Activated CD4-positive, alpha-beta T cell treated with anti-CD3 and anti-CD28 coated beads for 36 hours (primary cell): ENCODE results near the gene KREMEN2. TPM values are rescaled to one million over a fixed set of nuclear protein-coding genes. Genes with fewer than 3 reads are reported as not detected.

ENCODE experiments used
- ATAC-seq: fragments of 200-7000 bp; cut with Tn5 transposase; one replicate; pipeline ENCODE4 v1.10.0; 2021; ENCODE audit warnings: mild to moderate bottlenecking, moderate library complexity
- CTCF ChIA-PET: fragments of 350-600 bp; sonication (Branson Sonifier 250); formaldehyde crosslinking; loops from one replicate; lab custom pipeline; 2021; ENCODE audit warnings: antibody characterized with exemption; lab: Charles Lee
- POLR2A ChIA-PET: fragments of 350-600 bp; sonication (Branson Sonifier 250); formaldehyde crosslinking; loops from one replicate; lab custom pipeline; 2021; ENCODE audit warnings: antibody characterized with exemption, inconsistent platforms; lab: Charles Lee
- DNase-seq: peaks from one replicate; pipeline ENCODE4 v3.0.0-alpha.2; 2020
- H3K27ac Mint-ChIP-seq: one replicate; pipeline ENCODE4 v1.8.0; 2021; ENCODE audit warnings: mixed read lengths
- H3K27me3 Mint-ChIP-seq: one replicate; pipeline ENCODE4 v1.8.0; 2021; ENCODE audit warnings: mixed read lengths
- H3K36me3 Mint-ChIP-seq: one replicate; pipeline ENCODE4 v1.8.0; 2021; ENCODE audit warnings: low read depth, mixed read lengths
- H3K4me1 Mint-ChIP-seq: one replicate; pipeline ENCODE4 v1.8.0; 2021; ENCODE audit warnings: mixed read lengths
- H3K4me3 Mint-ChIP-seq: one replicate; pipeline ENCODE4 v1.8.0; 2021; ENCODE audit warnings: mild to moderate bottlenecking, moderate library complexity, mixed read lengths
- H3K9me3 Mint-ChIP-seq: one replicate; pipeline ENCODE4 v1.8.0; 2021; ENCODE audit warnings: low read depth, mixed read lengths
- intact Hi-C, 2 experiments: fragments of 100-400 bp; cut with DNase I in 1 of 2; cut with micrococcal nuclease in 1 of 2; formaldehyde crosslinking; loops; one replicate each; pipeline versions ENCODE4 v1.14.2 to v1.15.1; 2022 to 2024; cut with DNase I, micrococcal nuclease
- total RNA-seq, 2 experiments: library from RNA; stranded (reverse); gene quantifications; one replicate each; pipeline ENCODE4 v1.2.3, GENCODE V29; 2021

KREMEN2 gene
- total RNA-seq, 2 experiments from 2014 or later: not detected

DNA sequence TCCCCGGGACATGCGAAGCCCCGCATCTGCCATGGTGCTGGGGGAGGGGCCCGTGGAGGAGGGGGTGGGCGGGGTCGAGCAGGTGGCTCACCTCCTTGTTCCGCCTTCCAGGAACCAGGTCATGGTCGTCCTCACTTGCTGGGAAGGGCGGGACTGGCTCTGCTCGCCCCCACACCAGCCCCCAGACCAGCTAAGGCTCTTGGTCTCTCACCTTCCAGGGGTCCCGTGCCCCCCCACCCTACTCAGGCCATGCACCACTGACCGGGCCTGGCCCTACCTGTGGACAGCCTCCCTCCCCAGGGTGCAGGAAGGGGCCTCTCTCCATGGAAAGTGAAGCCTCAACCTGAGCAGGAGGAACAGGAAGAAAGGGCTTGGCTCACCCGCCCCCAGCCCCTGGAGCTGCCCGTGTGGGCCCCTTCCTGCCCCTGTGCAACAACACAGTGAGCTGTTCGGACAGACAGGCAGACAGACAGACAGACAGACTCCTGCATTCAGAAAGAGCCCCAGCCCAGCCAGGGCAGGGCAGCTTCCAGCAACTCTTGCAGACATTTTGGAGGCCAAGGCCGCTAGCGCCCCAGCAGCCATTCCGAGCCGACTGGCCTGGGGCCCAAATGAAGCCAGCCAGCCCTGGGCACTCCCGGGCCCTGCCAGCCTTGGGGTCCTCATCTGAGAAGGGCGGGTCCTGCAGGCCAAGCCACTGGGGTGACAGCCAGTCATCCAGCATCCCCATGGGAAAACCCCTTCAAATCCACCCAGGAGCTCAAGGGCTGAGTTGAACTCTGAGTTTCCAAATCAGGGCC is 8.1 kb upstream of the KREMEN2 start:
- DNase-seq: no peak
- POLR2A ChIA-PET: interaction anchor here (0.7 kb wide), 1 partner anchor 14 kb away, joined by 3 read pairs; no protein-coding TSS in a partner anchor
- ATAC-seq: peak; percentile 52

DNA sequence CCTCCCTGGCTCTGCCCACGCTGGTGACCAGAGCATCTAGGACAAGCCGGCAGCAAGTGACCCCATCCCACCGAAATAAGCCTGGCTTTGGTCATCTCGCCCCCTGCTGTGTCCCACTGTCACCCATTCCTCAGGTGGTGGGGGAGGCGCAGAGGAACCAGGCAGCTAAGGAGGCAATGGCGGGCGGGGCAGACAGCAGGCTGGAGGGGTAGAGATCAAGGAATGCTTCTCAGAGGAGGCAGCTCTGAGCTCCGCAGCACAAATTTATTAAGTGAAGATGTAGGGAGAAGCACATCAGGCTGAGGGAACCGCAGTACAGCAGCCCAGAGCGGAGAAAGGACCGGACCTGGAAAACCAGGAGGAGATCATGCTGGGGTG is 7.5 kb upstream of the KREMEN2 start:
- Mint-ChIP-seq H3K27me3 (peaks cover 8% of the 10 kb centered on the region), H3K9me3 (no peaks in the 10 kb centered on the region), H3K4me1 (peaks cover 3% of the 10 kb centered on the region), H3K27ac (no peak overlapping the region), H3K4me3 (no peak overlapping the region), H3K36me3 (no peaks in the 10 kb centered on the region)
- POLR2A ChIA-PET: interaction anchor here (0.7 kb wide), 1 partner anchor 14 kb away, joined by 3 read pairs; no protein-coding TSS in a partner anchor
- DNase-seq (no peak), ATAC-seq (no peak)
- CTCF ChIA-PET: no interaction called here
- intact Hi-C loops: no loop called here

More for the DNA sequence above, 8.1 kb upstream of the KREMEN2 start:
- no peak overlapping the region for H3K4me3 Mint-ChIP-seq
- H3K27ac Mint-ChIP-seq: no peak overlapping the region
- H3K9me3 Mint-ChIP-seq: no peaks in the 10 kb centered on the region
- H3K4me1 Mint-ChIP-seq: peaks cover 3% of the 10 kb centered on the region
- CTCF ChIA-PET: no interaction called here
- H3K27me3 Mint-ChIP-seq: peaks cover 8% of the 10 kb centered on the region
- no peaks in the 10 kb centered on the region for H3K36me3 Mint-ChIP-seq
- intact Hi-C loops: no loop called here

DNA sequence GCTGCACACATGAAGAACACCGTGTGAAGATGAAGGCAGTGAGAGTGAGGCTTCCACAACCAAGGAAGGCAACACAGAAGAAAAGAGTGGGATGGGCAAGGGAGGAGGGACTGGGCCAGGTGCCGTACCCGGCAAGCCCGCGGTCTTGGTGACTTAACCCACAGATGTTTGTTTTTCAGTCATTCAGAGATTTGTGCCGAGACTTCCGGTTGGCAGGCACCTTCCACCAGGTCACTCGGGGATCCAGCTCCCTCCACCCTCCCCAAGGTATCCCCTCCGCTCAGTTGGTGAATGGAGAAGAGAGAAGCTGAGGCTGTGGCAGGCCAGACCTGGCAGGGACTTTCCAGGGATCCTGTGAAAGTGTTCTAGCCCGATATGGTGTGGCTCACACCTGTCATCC is 4.9 kb upstream of the KREMEN2 start:
- intact Hi-C loops: no loop called here
- H3K9me3 Mint-ChIP-seq: no peaks in the 10 kb centered on the region
- ChIA-PET POLR2A (interaction anchor here (1.2 kb wide), 1 partner anchor 13 kb away, joined by 3 read pairs; no protein-coding TSS in a partner anchor), CTCF (interaction anchor here (0.6 to 1.0 kb wide), 2 partner anchors 48 to 61 kb away, joined by 4 to 5 read pairs; no protein-coding TSS in a partner anchor)
- no peak overlapping the region for H3K4me3 Mint-ChIP-seq
- ATAC-seq (no peak), DNase-seq (no peak)
- no peak overlapping the region for H3K27ac Mint-ChIP-seq
- H3K4me1 Mint-ChIP-seq: peaks cover 14% of the 10 kb centered on the region
- peaks cover 19% of the 10 kb centered on the region for H3K27me3 Mint-ChIP-seq
- H3K36me3 Mint-ChIP-seq: no peaks in the 10 kb centered on the region

DNA sequence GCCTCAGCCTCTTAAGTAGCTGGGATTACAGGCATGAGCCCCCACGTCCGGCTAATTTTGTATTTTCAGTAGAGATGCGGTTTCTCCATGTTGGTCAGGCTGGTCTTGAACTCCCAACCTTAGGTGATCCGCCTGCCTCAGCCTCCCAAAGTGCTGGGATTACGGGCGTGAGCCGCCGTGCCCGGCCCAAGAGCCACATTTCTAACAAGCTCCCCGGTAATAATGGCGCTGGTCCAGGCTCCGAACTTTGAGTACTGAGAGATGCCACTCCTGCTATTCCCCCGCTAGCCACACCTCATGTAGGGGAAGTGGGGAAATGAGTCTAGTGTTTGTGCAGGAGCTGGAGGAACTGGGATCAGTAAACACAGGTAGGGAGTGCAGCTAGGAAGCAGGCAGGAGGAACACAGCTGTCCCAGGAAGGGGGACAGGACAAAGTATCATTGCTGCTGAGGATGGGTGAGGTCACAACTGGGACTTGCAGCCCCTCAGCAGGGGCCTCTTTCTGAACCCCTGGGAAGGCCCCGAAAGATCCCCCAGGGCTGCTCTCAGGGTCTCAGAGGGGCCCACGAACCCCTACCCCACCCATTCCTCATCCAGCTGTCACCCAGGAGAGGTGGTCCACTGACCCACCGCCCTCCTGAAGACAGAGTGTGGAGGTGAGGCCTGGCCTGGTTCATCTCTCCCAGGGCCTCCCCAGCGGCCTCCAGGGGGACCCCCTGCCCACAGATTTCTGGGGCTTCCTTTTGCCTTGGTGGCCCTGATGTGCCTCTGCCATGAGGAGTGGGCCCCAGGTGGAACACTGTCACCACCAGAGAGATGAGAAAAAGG is 3.7 kb upstream of the KREMEN2 start:
- Mint-ChIP-seq H3K9me3 (no peaks in the 10 kb centered on the region), H3K27ac (no peak overlapping the region), H3K4me3 (no peak overlapping the region), H3K27me3 (peaks cover 21% of the 10 kb centered on the region), H3K36me3 (no peaks in the 10 kb centered on the region), H3K4me1 (peaks cover 17% of the 10 kb centered on the region)
- POLR2A ChIA-PET: interaction anchor here (1.2 kb wide), 1 partner anchor 15 kb away, joined by 3 read pairs; no protein-coding TSS in a partner anchor
- CTCF ChIA-PET: interaction anchor here (0.6 to 1.5 kb wide), 4 partner anchors 14 to 809 kb away, joined by 3 to 4 read pairs (median 4); no protein-coding TSS in a partner anchor
- ATAC-seq (no peak), DNase-seq (no peak)
- intact Hi-C loops: no loop called here

DNA sequence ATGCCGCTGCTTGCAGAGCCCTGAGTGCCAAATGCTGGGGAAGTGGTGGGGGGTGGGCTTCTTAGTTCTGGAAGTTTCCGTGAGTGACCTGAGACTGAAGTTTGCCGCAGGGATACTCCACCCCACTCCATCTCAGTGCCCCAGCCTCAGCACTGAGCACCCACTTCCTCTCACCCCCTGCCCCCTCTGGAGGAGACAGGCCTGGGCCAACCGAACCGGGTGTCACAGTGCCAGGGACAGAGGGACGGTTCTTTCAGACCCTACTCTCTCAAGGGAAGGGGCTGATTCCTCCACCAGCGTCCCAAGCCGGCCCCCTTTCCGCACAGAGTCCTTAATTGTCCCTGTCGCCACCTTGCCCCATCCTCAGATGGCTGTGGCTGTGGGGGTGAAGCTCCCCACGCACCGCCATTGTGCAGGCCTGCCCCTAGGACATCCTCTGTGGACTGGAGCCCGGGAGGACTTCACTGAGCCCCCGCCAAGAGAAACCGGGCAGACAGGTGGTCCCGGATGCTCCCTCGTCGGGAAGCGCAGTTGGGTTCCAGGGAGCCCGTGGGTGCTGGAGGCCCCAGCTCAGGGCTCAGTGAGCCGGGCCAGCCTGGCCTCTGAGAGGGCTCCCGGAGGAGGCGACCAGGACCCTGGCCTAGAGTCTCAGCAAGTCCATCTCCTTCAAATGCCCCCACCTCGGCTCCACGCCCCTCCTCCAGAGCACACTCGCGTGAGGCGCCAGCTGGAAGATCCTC is 1.6 kb upstream of the KREMEN2 start:
- no peaks in the 10 kb centered on the region for H3K9me3 Mint-ChIP-seq
- ChIA-PET CTCF (interaction anchor here (0.6 to 2.2 kb wide), 9 partner anchors 8 to 1652 kb away, joined by 3 to 7 read pairs (median 3); partner anchors contain the start of genes PKMYT1 and ZNF213), POLR2A (no interaction called here)
- H3K27ac Mint-ChIP-seq: no peak overlapping the region
- peaks cover 23% of the 10 kb centered on the region for H3K27me3 Mint-ChIP-seq
- peaks cover 19% of the 10 kb centered on the region for H3K4me1 Mint-ChIP-seq
- no peak for ATAC-seq
- no peaks in the 10 kb centered on the region for H3K36me3 Mint-ChIP-seq
- DNase-seq: no peak
- no peak overlapping the region for H3K4me3 Mint-ChIP-seq
- intact Hi-C loops: no loop called here

DNA sequence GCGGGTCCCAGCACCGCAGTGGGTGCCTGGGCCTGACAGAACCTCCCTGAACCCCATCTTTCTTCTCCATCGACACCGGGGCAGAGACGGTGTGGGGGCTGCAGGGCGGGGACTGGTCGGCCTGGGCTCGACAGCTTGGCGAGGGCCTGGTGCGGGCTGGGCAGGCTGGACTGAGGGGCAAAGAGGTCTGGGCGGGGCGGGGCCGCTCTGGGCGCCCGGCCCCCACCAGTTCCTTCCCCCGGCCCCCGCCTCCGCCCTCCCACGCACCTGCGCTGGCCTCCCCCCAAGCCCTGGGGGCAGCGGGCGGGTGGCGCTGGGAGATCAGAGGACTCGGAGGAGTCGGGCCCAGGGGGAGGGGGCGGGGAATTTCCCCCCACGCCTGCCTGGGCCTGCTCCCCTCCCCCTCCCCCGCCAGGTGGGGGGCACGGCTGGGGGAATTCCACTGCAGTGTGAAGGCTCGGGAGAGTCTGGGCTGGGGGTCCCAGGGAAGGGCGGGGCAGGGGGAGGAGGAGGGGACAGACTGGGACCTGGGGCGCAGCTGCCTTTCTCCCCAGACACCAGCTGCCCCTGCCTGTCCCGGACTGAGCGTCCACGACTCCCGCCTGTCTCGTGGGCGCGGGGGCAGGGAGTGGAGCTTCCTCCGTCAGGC is 877 bp upstream of the KREMEN2 start:
- peaks cover 28% of the 10 kb centered on the region for H3K27me3 Mint-ChIP-seq
- H3K36me3 Mint-ChIP-seq: peaks cover under 1% of the 10 kb centered on the region
- ATAC-seq: no peak
- H3K9me3 Mint-ChIP-seq: no peaks in the 10 kb centered on the region
- ChIA-PET POLR2A (no interaction called here), CTCF (interaction anchor here (0.6 to 2.2 kb wide), 9 partner anchors 9 to 149 kb away, joined by 3 to 7 read pairs (median 4); partner anchors contain the start of gene PKMYT1)
- peaks cover 25% of the 10 kb centered on the region for H3K4me1 Mint-ChIP-seq
- intact Hi-C loops: no loop called here
- H3K4me3 Mint-ChIP-seq: peak overlapping the region; percentile 57
- DNase-seq: peak; percentile 36
- no peak overlapping the region for H3K27ac Mint-ChIP-seq

DNA sequence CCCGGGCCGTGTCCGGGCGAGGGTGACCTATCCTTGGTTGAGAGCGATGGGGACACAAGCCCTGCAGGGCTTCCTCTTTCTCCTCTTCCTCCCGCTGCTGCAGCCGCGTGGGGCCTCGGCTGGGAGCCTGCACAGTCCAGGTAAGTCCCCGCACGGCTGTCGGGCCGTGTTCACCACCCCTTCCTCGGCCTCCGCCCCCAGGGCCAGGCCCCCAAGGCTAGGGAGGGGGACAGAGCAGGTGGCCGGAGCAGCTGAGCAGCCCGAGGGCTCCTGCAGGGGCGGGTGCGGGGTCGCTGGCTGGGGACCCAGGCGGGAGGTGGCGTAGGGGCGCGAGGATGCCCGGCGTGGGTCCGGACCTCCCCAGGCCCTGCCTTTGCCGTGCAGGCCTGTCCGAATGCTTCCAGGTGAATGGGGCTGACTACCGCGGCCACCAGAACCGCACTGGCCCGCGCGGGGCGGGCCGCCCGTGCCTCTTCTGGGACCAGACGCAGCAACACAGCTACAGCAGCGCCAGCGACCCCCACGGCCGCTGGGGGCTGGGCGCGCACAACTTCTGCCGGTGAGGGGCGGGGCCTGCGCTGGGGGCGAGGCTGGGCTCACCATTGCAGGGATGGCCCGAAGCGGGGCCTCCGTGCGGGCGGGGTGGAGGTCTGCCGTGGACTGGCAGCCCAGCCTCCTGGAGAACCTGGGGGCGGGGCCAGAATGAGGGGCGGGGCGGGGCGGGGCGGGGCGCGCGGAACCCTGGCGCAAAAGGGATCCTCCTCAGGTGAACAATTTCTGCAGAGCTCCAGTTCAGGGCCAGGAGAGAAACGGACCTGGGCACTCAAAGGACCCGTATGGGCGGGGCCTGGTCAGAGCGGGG is 631 bp downstream of the KREMEN2 start:
- Mint-ChIP-seq H3K4me3 (peak overlapping the region; percentile 57), H3K9me3 (no peaks in the 10 kb centered on the region), H3K36me3 (peaks cover 2% of the 10 kb centered on the region), H3K27me3 (peaks cover 31% of the 10 kb centered on the region), H3K4me1 (peaks cover 32% of the 10 kb centered on the region), H3K27ac (no peak overlapping the region)
- ATAC-seq: peak; percentile 18
- intact Hi-C loops: loop anchor here in 1 of 2 experiments (1.0 to 5.0 kb wide), 3 partner anchors 16 to 292 kb away; partner anchors contain the start of genes FLYWCH2 and PKMYT1
- peak; percentile 82 for DNase-seq
- POLR2A ChIA-PET: interaction anchor here (0.6 kb wide), 1 partner anchor 211 kb away, joined by 3 read pairs; no protein-coding TSS in a partner anchor
- CTCF ChIA-PET: interaction anchor here (0.6 to 1.3 kb wide), 8 partner anchors 12 to 78 kb away, joined by 3 to 6 read pairs (median 4); no protein-coding TSS in a partner anchor

DNA sequence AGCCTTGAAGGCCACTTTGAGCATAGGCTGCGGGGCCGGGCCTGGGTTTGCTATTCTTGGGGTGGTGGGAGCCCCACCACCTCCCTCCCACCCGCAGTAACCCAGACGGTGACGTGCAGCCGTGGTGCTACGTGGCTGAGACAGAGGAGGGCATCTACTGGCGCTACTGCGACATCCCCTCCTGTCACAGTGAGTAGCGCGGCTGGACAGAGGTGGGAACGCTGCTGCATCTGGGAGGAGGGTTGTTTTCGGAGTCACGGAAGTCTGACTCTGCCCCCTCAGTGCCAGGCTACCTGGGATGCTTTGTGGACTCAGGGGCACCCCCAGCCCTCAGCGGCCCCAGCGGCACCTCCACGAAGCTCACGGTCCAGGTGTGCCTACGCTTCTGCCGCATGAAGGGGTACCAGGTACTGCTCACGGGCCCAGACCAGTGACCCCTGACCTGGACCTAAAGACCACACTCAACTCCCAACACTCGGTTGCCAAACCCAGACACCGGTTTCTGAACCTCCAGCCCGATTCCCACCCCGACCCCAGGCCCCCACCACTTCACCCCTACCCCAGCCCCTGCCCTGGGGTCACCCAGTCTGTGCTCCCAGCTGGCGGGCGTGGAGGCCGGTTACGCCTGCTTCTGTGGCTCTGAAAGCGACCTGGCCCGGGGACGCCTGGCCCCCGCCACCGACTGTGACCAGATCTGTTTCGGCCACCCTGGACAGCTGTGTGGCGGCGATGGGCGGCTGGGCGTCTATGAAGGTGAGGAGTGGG is 2.1 kb downstream of the KREMEN2 start:
- H3K36me3 Mint-ChIP-seq: peaks cover 4% of the 10 kb centered on the region
- ChIA-PET POLR2A (interaction anchor here (0.9 kb wide), 1 partner anchor 163 kb away, joined by 3 read pairs; no protein-coding TSS in a partner anchor), CTCF (interaction anchor here (1.2 kb wide), 1 partner anchor 54 kb away, joined by 4 read pairs; the partner anchor contains the start of gene FLYWCH1)
- peaks cover 30% of the 10 kb centered on the region for H3K27me3 Mint-ChIP-seq
- no peak for DNase-seq
- no peaks in the 10 kb centered on the region for H3K9me3 Mint-ChIP-seq
- intact Hi-C loops: loop anchor here in 1 of 2 experiments (5.0 kb wide), 1 partner anchor 294 kb away; no protein-coding TSS in a partner anchor
- ATAC-seq: no peak
- no peak overlapping the region for H3K27ac Mint-ChIP-seq
- no peak overlapping the region for H3K4me3 Mint-ChIP-seq
- peaks cover 40% of the 10 kb centered on the region for H3K4me1 Mint-ChIP-seq

DNA sequence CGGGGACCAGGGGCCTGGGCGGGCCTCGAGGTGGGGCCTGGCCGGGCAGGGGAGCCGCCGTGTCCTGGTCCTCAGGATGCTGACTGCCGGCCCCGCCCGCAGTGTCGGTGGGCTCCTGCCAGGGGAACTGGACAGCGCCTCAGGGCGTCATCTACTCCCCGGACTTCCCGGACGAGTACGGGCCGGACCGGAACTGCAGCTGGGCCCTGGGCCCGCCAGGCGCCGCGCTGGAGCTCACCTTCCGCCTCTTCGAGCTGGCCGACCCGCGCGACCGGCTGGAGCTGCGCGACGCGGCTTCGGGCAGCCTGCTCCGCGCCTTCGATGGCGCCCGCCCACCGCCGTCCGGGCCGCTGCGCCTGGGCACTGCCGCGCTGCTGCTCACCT is 2.7 kb downstream of the KREMEN2 start:
- H3K27ac Mint-ChIP-seq: no peak overlapping the region
- ChIA-PET CTCF (interaction anchor here (0.8 to 1.2 kb wide), 2 partner anchors 11 to 55 kb away, joined by 3 to 4 read pairs; partner anchors contain the start of gene FLYWCH1), POLR2A (interaction anchor here (0.9 kb wide), 1 partner anchor 162 kb away, joined by 3 read pairs; no protein-coding TSS in a partner anchor)
- peaks cover 40% of the 10 kb centered on the region for H3K4me1 Mint-ChIP-seq
- no peaks in the 10 kb centered on the region for H3K9me3 Mint-ChIP-seq
- no peak for ATAC-seq
- peaks cover 27% of the 10 kb centered on the region for H3K27me3 Mint-ChIP-seq
- H3K36me3 Mint-ChIP-seq: peaks cover 6% of the 10 kb centered on the region
- peak; percentile 37 for DNase-seq
- H3K4me3 Mint-ChIP-seq: no peak overlapping the region
- intact Hi-C loops: loop anchor here in 1 of 2 experiments (5.0 kb wide), 1 partner anchor 294 kb away; no protein-coding TSS in a partner anchor
